HEK293 (cell line): ENCODE data around the gene CAMP.

Experiments used
- CTCF ChIA-PET: fragments of 350-600 bp; formaldehyde crosslinking; extraction: SDS; loops from one replicate; lab custom pipeline; 2021; ENCODE audit warnings: antibody characterized with exemption; lab: Yijun Ruan, JAX
- POLR2A ChIA-PET: fragments of 300-600 bp; formaldehyde crosslinking; extraction: SDS; loops from one replicate; lab custom pipeline; 2020; ENCODE audit warnings: antibody characterized with exemption, inconsistent platforms; lab: Yijun Ruan, JAX
- H3K27ac ChIP-seq: fragments of 200-500 bp; sonication (Bioruptor generic); 2 replicates; pipeline ENCODE4 v1.5.1; 2014; ENCODE audit warnings: low read depth, low read length, control low read depth, inconsistent platforms; ENCODE audit errors: extremely low read depth
- H3K36me3 ChIP-seq, 2 experiments: fragments of 200-500 bp in 1 of 2; sonication (Bioruptor generic) in 1 of 2; 1 replicate in 1 of 2; 2 replicates in 1 of 2; pipeline ENCODE4 v1.5.1; 2014 to 2017; ENCODE audit warnings: inconsistent platforms in 2 of 2, low read length in 2 of 2; ENCODE audit not compliant: control insufficient read depth in 2 of 2, insufficient read depth in 1 of 2
- H3K4me1 ChIP-seq: fragments of 200-500 bp; sonication (Bioruptor generic); 2 replicates; pipeline ENCODE4 v1.5.1; 2014; ENCODE audit warnings: mild to moderate bottlenecking, low read length, inconsistent platforms; ENCODE audit not compliant: control insufficient read depth, insufficient read depth
- H3K4me3 ChIP-seq: 2 replicates; pipeline ENCODE4 v1.5.1; 2011; ENCODE audit warnings: low read depth, mild to moderate bottlenecking, control low read depth, low read length, moderate library complexity
- H3K9me3 ChIP-seq: fragments of 200-500 bp; sonication (Bioruptor generic); 2 replicates; pipeline ENCODE4 v1.5.1; 2014; ENCODE audit warnings: low read depth, low read length, inconsistent platforms; ENCODE audit not compliant: control insufficient read depth, insufficient read depth
- ELK4 ChIP-seq: IDR thresholded peaks from 2 replicates; pipeline ENCODE4 v1.6.1; 2011; ENCODE audit warnings: mild to moderate bottlenecking, low read depth, low read length, borderline replicate concordance
- MYNN ChIP-seq: fragments of 450-650 bp; formaldehyde crosslinking; IDR thresholded peaks from 2 replicates; pipeline ENCODE4 v1.5.1; 2016; ENCODE audit warnings: missing biosample characterization, missing genetic modification characterization, borderline replicate concordance
- RBAK ChIP-seq: fragments of 450-650 bp; formaldehyde crosslinking; IDR thresholded peaks from 2 replicates; pipeline ENCODE4 v1.5.1; 2016; ENCODE audit warnings: missing biosample characterization, missing genetic modification characterization
- TSHZ1 ChIP-seq: fragments of 450-650 bp; formaldehyde crosslinking; IDR thresholded peaks from 2 replicates; pipeline ENCODE4 v1.5.1; 2016; ENCODE audit warnings: missing biosample characterization, missing genetic modification characterization, borderline replicate concordance
- YY1 ChIP-seq: fragments of 450-650 bp; formaldehyde crosslinking; IDR thresholded peaks from 2 replicates; pipeline ENCODE4 v1.5.1; 2018; ENCODE audit warnings: missing biosample characterization, missing genetic modification characterization
- ZBTB1 ChIP-seq: fragments of 450-650 bp; formaldehyde crosslinking; IDR thresholded peaks from 2 replicates; pipeline ENCODE4 v1.5.1; 2016; ENCODE audit warnings: missing biosample characterization, missing genetic modification characterization
- ZBTB48 ChIP-seq: fragments of 450-650 bp; formaldehyde crosslinking; IDR thresholded peaks from 2 replicates; pipeline ENCODE4 v1.5.1; 2016; ENCODE audit warnings: missing biosample characterization, missing genetic modification characterization
- ZIC2 ChIP-seq: fragments of 450-650 bp; formaldehyde crosslinking; IDR thresholded peaks from 2 replicates; pipeline ENCODE4 v1.5.1; 2016; ENCODE audit warnings: missing biosample characterization, missing genetic modification characterization
- ZNF114 ChIP-seq: fragments of 450-650 bp; formaldehyde crosslinking; IDR thresholded peaks from 2 replicates; pipeline ENCODE4 v1.5.0; 2017; ENCODE audit warnings: missing biosample characterization, missing genetic modification characterization
- ZNF184 ChIP-seq: fragments of 450-650 bp; IDR thresholded peaks from 2 replicates; pipeline ENCODE4 v1.5.1; 2018; ENCODE audit warnings: missing biosample characterization, mild to moderate bottlenecking, missing genetic modification characterization
- ZNF266 ChIP-seq: fragments of 450-650 bp; formaldehyde crosslinking; IDR thresholded peaks from 2 replicates; pipeline ENCODE4 v1.5.1; 2016; ENCODE audit warnings: missing biosample characterization, missing genetic modification characterization, low read depth
- ZNF366 ChIP-seq: fragments of 450-650 bp; formaldehyde crosslinking; conservative IDR thresholded peaks from 2 replicates; pipeline ENCODE4 v1.5.1; 2016; ENCODE audit warnings: missing biosample characterization, missing genetic modification characterization
- ZNF426 ChIP-seq: fragments of 450-650 bp; formaldehyde crosslinking; IDR thresholded peaks from 2 replicates; pipeline ENCODE4 v1.5.1; 2017; ENCODE audit warnings: missing biosample characterization, missing genetic modification characterization, mild to moderate bottlenecking, inconsistent platforms, moderate library complexity
- ZNF561 ChIP-seq: fragments of 450-650 bp; IDR thresholded peaks from 2 replicates; pipeline ENCODE4 v1.5.1; 2018; ENCODE audit warnings: missing biosample characterization, missing genetic modification characterization, borderline replicate concordance
- ZNF747 ChIP-seq: fragments of 450-650 bp; formaldehyde crosslinking; IDR thresholded peaks from 2 replicates; pipeline ENCODE4 v1.5.1; 2016; ENCODE audit warnings: missing biosample characterization, missing genetic modification characterization
- TF ChIP-seq, protein P1 (sequence below): fragments of 450-650 bp; formaldehyde crosslinking; IDR thresholded peaks from 2 replicates; pipeline ENCODE4 v1.5.1; 2016; ENCODE audit warnings: missing biosample characterization, missing genetic modification characterization
- TF ChIP-seq, protein P2 (sequence below): fragments of 450-650 bp; formaldehyde crosslinking; IDR thresholded peaks from 2 replicates; pipeline ENCODE4 v1.5.1; 2016; ENCODE audit warnings: missing biosample characterization, missing genetic modification characterization
- TF ChIP-seq, protein P3 (sequence below): fragments of 450-650 bp; formaldehyde crosslinking; IDR thresholded peaks from 2 replicates; pipeline ENCODE4 v1.5.1; 2016; ENCODE audit warnings: missing biosample characterization, missing genetic modification characterization
- TF ChIP-seq, protein P4 (sequence below): fragments of 450-650 bp; formaldehyde crosslinking; IDR thresholded peaks from 2 replicates; pipeline ENCODE4 v1.5.1; 2017; ENCODE audit warnings: missing biosample characterization, mild to moderate bottlenecking, missing genetic modification characterization, moderate library complexity
- TF ChIP-seq, protein P5 (sequence below): fragments of 450-650 bp; formaldehyde crosslinking; IDR thresholded peaks from 2 replicates; pipeline ENCODE4 v1.5.1; 2016; ENCODE audit warnings: missing biosample characterization, missing genetic modification characterization
- TF ChIP-seq, protein P6 (sequence below): fragments of 450-650 bp; formaldehyde crosslinking; IDR thresholded peaks from 2 replicates; pipeline ENCODE4 v1.5.1; 2016; ENCODE audit warnings: missing biosample characterization, missing genetic modification characterization

The CAMP gene

GRCh38 chr3:48219543-48219942 lies 3.8 kb upstream of the CAMP start:
- POLR2A ChIA-PET: no interaction called here
- H3K9me3 ChIP-seq: no peaks in the 10 kb centered on the region

GRCh38 chr3:48220746-48221145 lies 2.5 kb upstream of the CAMP start:
- ChIA-PET POLR2A (no interaction called here), CTCF (no interaction called here)
- no peaks in the 10 kb centered on the region for H3K36me3 ChIP-seq
- no peak overlapping the region for H3K27ac ChIP-seq
- H3K4me3 ChIP-seq: no peak overlapping the region
- H3K4me1 ChIP-seq: no peaks in the 10 kb centered on the region
- no peaks in the 10 kb centered on the region for H3K9me3 ChIP-seq
- TF ChIP-seq, protein P1, sequence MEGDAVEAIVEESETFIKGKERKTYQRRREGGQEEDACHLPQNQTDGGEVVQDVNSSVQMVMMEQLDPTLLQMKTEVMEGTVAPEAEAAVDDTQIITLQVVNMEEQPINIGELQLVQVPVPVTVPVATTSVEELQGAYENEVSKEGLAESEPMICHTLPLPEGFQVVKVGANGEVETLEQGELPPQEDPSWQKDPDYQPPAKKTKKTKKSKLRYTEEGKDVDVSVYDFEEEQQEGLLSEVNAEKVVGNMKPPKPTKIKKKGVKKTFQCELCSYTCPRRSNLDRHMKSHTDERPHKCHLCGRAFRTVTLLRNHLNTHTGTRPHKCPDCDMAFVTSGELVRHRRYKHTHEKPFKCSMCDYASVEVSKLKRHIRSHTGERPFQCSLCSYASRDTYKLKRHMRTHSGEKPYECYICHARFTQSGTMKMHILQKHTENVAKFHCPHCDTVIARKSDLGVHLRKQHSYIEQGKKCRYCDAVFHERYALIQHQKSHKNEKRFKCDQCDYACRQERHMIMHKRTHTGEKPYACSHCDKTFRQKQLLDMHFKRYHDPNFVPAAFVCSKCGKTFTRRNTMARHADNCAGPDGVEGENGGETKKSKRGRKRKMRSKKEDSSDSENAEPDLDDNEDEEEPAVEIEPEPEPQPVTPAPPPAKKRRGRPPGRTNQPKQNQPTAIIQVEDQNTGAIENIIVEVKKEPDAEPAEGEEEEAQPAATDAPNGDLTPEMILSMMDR: no peak
- no peak for TF ChIP-seq ZNF366 (tag by site-specific recombination)
- TF ChIP-seq ZNF114 (tag by site-specific recombination): no peak
- no peak for TF ChIP-seq RBAK (tag by site-specific recombination)
- TF ChIP-seq, protein P2, sequence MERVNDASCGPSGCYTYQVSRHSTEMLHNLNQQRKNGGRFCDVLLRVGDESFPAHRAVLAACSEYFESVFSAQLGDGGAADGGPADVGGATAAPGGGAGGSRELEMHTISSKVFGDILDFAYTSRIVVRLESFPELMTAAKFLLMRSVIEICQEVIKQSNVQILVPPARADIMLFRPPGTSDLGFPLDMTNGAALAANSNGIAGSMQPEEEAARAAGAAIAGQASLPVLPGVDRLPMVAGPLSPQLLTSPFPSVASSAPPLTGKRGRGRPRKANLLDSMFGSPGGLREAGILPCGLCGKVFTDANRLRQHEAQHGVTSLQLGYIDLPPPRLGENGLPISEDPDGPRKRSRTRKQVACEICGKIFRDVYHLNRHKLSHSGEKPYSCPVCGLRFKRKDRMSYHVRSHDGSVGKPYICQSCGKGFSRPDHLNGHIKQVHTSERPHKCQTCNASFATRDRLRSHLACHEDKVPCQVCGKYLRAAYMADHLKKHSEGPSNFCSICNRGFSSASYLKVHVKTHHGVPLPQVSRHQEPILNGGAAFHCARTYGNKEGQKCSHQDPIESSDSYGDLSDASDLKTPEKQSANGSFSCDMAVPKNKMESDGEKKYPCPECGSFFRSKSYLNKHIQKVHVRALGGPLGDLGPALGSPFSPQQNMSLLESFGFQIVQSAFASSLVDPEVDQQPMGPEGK (tag by site-specific recombination): no peak
- TF ChIP-seq ZNF747: no peak
- no peak for TF ChIP-seq ZBTB1 (tag by site-specific recombination)
- TF ChIP-seq ELK4: no peak
- TF ChIP-seq ZNF561 (tag by site-specific recombination): no peak
- TF ChIP-seq, protein P3, sequence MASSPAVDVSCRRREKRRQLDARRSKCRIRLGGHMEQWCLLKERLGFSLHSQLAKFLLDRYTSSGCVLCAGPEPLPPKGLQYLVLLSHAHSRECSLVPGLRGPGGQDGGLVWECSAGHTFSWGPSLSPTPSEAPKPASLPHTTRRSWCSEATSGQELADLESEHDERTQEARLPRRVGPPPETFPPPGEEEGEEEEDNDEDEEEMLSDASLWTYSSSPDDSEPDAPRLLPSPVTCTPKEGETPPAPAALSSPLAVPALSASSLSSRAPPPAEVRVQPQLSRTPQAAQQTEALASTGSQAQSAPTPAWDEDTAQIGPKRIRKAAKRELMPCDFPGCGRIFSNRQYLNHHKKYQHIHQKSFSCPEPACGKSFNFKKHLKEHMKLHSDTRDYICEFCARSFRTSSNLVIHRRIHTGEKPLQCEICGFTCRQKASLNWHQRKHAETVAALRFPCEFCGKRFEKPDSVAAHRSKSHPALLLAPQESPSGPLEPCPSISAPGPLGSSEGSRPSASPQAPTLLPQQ (tag by site-specific recombination): no peak
- no peak for TF ChIP-seq ZNF266 (tag by site-specific recombination)
- TF ChIP-seq TSHZ1 (tag by site-specific recombination): no peak

More at GRCh38 chr3:48219543-48219942, 3.8 kb upstream of the CAMP start:
- Histone ChIP-seq H3K36me3 (no peaks in the 10 kb centered on the region), H3K4me3 (no peak overlapping the region), H3K27ac (no peak overlapping the region), H3K4me1 (no peaks in the 10 kb centered on the region)
- TF ChIP-seq, protein P4, sequence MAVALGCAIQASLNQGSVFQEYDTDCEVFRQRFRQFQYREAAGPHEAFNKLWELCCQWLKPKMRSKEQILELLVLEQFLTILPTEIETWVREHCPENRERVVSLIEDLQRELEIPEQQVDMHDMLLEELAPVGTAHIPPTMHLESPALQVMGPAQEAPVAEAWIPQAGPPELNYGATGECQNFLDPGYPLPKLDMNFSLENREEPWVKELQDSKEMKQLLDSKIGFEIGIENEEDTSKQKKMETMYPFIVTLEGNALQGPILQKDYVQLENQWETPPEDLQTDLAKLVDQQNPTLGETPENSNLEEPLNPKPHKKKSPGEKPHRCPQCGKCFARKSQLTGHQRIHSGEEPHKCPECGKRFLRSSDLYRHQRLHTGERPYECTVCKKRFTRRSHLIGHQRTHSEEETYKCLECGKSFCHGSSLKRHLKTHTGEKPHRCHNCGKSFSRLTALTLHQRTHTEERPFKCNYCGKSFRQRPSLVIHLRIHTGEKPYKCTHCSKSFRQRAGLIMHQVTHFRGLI (tag by site-specific recombination): no peak
- TF ChIP-seq ZBTB48 (no peak), ZIC2 (no peak), ZNF426 (tag by site-specific recombination) (no peak), MYNN (tag by site-specific recombination) (no peak), YY1 (tag by site-specific recombination) (no peak), ZNF184 (no peak)
- TF ChIP-seq, protein P5, sequence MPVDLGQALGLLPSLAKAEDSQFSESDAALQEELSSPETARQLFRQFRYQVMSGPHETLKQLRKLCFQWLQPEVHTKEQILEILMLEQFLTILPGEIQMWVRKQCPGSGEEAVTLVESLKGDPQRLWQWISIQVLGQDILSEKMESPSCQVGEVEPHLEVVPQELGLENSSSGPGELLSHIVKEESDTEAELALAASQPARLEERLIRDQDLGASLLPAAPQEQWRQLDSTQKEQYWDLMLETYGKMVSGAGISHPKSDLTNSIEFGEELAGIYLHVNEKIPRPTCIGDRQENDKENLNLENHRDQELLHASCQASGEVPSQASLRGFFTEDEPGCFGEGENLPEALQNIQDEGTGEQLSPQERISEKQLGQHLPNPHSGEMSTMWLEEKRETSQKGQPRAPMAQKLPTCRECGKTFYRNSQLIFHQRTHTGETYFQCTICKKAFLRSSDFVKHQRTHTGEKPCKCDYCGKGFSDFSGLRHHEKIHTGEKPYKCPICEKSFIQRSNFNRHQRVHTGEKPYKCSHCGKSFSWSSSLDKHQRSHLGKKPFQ (tag by site-specific recombination): no peak
- TF ChIP-seq, protein P6, sequence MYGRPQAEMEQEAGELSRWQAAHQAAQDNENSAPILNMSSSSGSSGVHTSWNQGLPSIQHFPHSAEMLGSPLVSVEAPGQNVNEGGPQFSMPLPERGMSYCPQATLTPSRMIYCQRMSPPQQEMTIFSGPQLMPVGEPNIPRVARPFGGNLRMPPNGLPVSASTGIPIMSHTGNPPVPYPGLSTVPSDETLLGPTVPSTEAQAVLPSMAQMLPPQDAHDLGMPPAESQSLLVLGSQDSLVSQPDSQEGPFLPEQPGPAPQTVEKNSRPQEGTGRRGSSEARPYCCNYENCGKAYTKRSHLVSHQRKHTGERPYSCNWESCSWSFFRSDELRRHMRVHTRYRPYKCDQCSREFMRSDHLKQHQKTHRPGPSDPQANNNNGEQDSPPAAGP (tag by site-specific recombination): no peak
- CTCF ChIA-PET: no interaction called here
